ENCODE data around the gene CDC42BPB.
"Not testable (repeated sequence)": the region's sequence is repeated elsewhere in the genome, so short reads cannot be mapped to it uniquely, and the experiment has no call there.

DNA sequence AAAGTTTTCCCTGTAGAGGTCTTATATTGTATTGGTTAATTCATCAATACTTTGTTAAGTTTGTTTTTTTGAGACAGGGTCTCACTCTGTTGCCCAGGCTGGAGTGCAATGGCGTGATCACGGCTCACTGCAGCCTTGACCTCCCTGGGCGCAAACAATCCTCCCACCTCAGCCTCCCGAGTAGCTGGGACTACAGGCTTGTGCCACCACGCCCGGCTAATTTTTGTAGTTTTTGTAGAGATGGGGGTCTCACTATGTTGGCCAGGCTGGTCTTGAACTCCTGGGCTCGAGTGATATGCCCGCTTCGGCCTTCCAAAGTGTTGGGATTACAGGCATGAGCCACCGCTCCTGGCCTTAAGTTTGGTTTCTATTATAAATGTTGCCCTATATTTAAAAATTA is 130.5 kb downstream of the CDC42BPB start:
- TF ChIP-seq, protein P1, sequence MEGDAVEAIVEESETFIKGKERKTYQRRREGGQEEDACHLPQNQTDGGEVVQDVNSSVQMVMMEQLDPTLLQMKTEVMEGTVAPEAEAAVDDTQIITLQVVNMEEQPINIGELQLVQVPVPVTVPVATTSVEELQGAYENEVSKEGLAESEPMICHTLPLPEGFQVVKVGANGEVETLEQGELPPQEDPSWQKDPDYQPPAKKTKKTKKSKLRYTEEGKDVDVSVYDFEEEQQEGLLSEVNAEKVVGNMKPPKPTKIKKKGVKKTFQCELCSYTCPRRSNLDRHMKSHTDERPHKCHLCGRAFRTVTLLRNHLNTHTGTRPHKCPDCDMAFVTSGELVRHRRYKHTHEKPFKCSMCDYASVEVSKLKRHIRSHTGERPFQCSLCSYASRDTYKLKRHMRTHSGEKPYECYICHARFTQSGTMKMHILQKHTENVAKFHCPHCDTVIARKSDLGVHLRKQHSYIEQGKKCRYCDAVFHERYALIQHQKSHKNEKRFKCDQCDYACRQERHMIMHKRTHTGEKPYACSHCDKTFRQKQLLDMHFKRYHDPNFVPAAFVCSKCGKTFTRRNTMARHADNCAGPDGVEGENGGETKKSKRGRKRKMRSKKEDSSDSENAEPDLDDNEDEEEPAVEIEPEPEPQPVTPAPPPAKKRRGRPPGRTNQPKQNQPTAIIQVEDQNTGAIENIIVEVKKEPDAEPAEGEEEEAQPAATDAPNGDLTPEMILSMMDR (conservative IDR thresholded peaks at IDR 0.05 in 1 of 2, IDR thresholded peaks at IDR 0.05 in 1 of 2; ENCODE audit: extremely low read depth in 1 of 2, insufficient read depth in 1 of 2, low read depth in 1 of 2, low read length in 2 of 2): not testable (repeated sequence)
- not testable (repeated sequence) for TF ChIP-seq EZH2 (IDR thresholded peaks at IDR 0.05; ENCODE audit: borderline replicate concordance, low read length)

All from mammary epithelial cell (primary cell).